ENCODE results near the gene NPIPA3.

DNA sequence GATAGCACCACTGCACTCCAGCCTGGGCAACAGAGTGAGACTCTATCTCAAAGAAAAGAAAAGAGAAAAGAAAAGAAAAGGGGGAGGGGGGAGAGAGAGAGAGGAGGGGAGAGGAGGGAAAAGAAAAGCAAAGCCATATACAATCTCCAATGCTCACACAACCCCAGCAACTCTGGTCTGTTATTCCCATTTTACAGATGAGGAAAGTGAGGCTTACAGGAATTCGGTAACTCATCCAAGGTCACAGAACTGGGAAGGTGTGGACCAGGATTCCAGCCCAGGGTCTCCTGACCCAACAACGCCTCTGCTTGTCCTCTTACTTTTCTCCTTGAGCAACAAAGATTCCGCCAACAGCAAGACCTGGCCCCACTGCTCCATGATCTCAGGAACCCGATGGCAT lies 22.1 kb upstream of the NPIPA3 start:
- TF ChIP-seq, protein P1, sequence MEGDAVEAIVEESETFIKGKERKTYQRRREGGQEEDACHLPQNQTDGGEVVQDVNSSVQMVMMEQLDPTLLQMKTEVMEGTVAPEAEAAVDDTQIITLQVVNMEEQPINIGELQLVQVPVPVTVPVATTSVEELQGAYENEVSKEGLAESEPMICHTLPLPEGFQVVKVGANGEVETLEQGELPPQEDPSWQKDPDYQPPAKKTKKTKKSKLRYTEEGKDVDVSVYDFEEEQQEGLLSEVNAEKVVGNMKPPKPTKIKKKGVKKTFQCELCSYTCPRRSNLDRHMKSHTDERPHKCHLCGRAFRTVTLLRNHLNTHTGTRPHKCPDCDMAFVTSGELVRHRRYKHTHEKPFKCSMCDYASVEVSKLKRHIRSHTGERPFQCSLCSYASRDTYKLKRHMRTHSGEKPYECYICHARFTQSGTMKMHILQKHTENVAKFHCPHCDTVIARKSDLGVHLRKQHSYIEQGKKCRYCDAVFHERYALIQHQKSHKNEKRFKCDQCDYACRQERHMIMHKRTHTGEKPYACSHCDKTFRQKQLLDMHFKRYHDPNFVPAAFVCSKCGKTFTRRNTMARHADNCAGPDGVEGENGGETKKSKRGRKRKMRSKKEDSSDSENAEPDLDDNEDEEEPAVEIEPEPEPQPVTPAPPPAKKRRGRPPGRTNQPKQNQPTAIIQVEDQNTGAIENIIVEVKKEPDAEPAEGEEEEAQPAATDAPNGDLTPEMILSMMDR (optimal IDR thresholded peaks at IDR 0.05 in 1 of 3, IDR thresholded peaks at IDR 0.05 in 1 of 3, conservative IDR thresholded peaks at IDR 0.05 in 1 of 3; ENCODE audit: extremely low read depth in 1 of 3, insufficient read depth in 2 of 3, low read length in 3 of 3) = no peak
- no peak for TF ChIP-seq EZH2 (IDR thresholded peaks at IDR 0.05; ENCODE audit: low read length)

All from keratinocyte (primary cell).